Activated CD4-positive, alpha-beta T cell treated with anti-CD3 and anti-CD28 coated beads, Interleukin-2, Interleukin-6, amounts not matched to agents 100 ng/mL and 50 ng/mL, durations not matched to agents 16 hours and 8 hours (primary cell): ENCODE data around the gene NASP.
A peak's percentile ranks its signal among the peaks of the same experiment; 100 is the strongest.

Source experiments
- DNase-seq: peaks from one replicate; pipeline ENCODE4 v3.0.0-alpha.2; 2020

NASP gene, protein sequence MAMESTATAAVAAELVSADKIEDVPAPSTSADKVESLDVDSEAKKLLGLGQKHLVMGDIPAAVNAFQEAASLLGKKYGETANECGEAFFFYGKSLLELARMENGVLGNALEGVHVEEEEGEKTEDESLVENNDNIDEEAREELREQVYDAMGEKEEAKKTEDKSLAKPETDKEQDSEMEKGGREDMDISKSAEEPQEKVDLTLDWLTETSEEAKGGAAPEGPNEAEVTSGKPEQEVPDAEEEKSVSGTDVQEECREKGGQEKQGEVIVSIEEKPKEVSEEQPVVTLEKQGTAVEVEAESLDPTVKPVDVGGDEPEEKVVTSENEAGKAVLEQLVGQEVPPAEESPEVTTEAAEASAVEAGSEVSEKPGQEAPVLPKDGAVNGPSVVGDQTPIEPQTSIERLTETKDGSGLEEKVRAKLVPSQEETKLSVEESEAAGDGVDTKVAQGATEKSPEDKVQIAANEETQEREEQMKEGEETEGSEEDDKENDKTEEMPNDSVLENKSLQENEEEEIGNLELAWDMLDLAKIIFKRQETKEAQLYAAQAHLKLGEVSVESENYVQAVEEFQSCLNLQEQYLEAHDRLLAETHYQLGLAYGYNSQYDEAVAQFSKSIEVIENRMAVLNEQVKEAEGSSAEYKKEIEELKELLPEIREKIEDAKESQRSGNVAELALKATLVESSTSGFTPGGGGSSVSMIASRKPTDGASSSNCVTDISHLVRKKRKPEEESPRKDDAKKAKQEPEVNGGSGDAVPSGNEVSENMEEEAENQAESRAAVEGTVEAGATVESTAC

DNA sequence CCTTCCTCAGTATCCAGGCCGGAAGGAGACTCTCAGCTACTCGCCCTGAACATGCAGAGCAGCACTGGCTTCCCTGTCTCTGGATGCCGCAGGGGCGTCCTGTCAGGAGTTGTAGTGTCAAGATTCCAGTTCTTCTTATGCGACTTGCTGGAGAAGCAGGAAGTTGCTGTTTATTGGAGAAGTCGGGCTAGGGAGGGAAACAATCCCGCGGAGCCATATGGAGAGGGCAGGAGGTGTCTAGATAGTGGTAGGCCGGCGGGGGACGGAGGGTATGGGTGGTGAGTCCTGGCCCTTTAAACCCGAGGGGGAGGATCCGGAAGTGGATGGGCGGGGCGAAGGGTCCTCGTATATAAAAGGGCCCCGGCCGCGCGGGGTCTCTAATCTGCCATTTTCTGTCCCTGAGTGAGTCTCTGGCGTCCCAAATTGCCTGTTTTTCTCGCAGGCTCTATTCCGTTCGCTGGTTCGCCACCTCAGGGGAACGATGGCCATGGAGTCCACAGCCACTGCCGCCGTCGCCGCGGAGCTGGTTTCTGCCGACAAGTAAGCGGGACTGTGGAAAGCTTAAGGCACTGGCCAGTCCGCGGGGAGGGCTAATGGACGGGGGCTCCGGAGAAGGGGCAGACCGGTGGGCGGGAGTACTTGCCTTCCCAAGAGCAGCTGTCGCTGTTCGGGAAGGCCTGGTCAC, at the start of gene NASP:
NASP (plus strand) TSS at position 376 of the 685 bp plus-strand sequence; CDS start at position 482, 106 bp downstream.
- DNase-seq = peak; percentile 95

DNA sequence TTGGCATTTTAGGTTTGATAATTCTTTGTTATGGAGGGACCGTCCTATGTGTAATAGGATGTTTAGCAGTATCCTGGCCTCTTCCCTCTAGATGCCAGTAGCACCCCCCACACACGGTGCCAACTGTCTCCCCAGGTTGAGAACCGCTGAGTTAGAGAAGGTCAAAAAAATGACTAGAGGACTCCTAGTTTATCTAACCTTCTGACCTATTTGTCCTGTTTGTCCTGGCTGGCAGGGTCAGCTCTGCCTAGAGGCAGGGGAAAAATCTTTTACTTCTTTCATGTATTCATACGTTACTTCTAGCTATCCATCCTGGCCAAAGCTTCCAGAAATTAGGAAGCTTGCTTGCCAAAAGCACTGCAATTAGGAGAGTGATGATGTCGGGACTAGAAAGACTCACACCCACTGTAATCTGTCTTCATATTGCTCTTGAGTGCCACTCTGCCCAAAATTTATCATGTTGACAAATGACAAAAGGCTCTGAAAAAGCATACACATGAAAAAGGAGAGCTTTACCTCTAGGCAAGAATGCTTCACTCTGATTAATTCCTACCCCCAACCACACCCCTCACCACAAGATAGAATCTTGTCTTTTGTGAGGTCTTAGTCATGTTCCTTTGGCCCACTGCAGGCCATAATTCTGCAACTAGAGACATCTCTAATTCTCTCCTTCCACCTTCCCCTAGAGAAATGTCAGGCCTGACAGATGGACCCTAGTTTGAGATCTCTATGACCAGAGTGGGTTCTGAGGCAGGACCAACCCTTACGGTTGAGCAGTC, 47.7 kb upstream of the NASP start:
- peak; percentile 45 for DNase-seq

DNA sequence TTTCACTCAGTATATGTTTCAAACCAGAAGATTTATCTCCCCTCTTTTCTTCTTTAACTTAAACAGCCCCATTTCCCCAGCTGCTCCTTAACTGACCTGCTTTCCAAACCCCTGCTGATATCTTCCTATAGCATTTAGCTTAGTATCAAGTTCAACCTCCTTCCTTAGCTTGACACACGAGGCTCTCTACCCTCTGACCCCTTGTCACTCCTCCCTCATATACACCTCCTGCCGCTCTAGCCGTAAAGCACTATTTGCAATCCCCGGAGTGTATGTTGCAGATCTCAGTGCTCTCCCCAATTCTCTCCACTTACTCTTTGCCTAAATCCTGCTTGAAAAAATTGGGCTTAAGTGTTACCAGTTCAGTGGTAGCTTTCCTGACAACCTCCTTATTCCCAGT, 47.0 kb upstream of the NASP start:
- no peak for DNase-seq

DNA sequence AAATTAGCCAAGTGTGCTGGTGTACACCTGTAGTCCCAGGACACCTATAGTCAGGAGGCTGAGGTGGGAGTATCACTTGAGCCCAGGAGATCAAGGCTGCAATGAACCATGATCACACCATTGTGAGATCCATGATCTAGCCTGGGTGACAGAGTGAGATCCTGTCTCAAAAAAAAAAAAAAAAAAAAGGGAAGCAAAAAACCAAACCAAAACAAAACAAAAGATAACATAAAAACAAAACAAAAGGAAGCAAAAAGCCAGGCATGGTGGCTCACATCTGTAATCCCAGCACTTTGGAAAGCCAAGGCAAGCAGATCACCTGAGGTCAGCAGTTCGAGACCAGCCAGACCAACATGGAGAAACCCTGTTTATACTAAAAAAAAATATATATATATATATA, 42.6 kb upstream of the NASP start:
- no peak for DNase-seq

DNA sequence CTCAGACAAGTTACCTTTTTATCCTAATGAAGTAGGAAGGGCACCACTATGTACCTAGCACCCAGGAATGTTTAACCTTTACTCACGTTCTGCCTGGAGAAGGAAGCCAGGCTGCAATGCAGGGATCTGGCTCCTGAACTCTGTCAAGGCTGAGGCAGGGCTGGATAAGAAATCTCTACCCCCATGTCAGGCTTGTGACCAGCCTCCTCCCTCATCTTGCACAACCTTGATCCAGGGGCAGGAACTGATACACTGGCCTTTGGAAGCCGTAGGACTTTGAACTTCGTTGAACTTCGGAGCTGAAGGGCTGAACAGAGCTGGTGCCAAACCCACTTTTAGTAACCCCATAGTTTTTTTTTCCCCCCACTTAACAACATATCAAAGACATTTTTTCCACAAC, 41.2 kb upstream of the NASP start:
- DNase-seq = no peak

DNA sequence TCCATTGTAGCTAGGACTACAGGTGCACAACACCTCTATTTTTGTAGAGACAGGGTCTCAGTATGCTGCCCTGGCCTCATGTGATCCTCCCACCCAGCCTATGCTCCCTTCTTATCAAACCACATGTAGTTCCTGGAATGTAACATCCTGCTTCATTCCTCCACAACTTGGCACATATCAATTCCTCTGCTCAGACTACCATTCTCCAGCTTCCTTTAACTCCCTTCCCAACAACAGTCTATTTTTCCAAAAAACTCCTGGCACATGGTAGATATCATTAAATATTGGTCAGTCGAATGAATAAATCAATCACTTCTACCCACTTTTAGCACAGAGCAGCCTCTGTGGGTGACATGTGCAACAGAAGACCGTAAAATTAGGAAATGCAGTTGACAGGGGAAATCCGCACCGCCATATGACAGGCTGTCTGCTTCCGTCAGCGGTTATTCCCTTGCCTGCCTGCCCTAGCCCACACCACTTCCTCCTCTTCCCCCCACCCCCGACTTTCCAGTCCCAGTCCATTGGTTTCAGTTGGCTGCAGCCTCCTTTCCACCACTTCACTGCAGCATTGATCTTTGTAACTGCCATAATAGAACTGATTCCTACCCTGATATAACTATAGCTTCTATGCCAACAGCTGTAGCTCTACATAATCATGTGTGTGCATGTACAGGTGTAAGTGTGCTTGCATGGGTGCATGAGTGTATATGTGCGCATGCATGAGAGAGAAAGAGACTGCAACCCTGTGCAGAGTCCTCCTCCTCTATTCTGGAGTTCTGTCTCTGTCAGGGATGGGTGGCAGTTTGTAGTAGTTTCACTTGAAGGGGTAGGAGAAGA, 40.0 kb upstream of the NASP start:
- peak; percentile 85 for DNase-seq

DNA sequence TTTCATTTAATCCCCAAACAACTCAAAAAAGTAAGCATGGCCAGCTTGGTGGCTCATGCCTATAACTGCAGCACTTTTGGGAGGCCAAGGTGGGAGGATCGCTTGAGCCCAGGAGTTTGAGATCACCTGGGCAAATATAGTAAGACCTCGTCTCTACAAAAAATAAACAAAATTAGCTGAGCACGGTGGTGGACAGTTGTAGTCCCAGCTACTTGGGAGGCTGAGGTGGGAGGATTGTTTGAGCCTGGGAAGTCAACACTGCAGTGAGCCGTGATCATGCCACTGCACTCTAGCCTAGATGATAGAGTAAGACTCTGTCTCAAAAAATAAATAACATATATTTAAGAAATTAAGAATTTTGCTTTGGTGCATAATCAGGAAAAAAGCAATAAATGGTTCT, 39.3 kb upstream of the NASP start:
- DNase-seq = no peak

DNA sequence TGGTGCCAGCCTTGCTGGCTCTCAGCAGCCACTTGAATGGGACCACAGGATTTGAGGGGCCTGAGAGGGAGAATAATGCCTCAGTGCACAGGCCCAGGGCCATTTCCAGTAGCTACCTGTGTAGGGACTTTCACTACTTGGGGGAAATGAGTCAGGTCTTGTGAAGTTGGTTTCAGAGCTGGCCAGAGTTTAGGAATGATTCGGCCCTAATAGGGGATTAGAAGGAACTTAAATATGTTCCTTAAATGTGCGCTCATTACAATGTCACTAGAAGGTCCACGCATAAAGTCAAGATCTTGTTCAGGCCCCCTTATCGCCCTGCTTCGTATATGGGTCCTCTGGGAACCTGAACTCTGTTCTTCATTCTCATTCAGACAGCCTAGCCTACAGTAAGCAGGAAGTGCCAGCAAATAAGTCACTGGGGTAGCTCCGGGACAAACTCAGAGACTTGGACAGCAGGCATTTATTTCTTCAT, 38.8 kb upstream of the NASP start:
- peak; percentile 77 for DNase-seq

DNA sequence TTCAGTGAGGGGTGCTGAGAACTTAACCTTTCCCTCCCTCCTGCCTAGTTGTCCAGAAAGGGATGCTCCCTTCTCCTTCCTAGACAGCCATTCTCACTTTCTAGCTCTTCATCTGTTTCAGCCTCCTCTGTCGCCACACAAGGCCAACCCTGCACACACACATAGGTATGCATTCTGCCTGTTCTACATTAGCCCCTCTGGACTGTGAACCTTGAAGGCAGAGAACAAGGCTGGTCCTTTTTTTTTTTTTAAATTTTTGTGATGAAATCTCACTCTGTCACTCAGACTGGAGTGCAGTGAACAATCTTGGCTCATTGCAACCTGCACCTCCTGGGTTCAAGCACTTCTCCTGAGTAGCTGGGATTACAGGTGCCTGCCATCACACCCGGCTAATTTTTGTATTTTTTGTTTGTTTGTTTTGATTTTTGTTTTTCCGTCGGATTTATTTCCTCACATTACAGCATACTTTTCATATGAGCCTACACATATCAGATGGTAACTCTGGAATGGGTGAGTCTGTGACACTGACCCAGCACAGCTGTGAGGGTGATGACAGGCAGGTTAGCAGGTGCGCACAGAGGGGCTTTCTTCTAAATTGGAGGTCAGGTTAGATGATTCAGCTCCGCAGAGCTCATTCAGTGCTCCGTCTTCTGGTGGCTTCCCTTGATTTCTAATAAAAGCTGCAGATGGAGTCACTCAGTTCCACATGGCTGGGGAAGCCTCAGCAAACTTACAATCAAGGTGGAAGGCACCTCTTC, 38.1 kb upstream of the NASP start:
- no peak for DNase-seq

DNA sequence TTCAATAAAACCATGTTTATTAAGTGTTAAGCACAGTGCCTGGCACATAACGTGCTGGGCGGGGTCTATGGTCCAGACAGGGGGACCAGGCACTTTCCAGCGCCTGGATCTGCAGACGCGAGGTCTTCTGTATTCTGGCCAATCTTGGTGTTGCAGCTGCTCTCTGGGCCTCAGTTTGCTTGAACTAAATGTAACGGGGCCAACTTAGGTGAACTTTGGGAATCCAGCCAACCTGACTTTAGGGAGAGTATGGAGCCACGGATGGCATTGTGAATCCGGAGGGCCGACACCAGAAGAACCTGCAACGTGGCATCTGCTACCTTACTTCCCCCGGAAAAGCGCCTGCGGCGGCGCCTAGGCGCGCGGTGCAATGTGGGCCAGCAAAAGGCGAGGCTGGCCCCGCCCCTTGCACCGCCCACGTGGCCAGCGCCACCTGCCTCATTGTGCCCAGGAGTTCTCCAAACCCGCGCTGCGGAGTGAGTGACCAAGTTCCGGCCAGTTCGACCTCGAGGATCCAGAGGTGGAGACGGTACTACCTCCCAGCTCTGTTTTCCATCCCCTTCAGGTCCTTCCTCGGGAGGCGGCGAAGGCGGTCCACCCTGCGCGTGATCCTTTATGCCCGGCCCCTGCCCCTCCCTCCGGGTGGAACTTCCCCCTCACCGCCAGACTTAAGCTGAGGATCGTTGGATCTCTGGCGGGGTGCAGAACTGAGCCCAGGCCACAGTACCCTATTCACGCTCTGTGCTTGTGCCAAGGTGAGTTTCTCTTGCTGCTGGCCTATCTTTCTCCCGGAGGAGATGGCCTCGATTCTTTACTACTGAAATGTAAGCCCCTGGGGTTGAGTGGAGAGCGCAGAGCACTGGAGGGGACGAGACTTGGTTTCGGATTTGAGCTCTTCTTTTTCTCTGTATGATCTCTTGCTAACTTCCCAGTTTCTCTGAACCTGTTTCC, 33.2 kb upstream of the NASP start, which contains the start of gene AKR1A1:
AKR1A1 (plus strand) TSS at position 426 of the 951 bp plus-strand sequence. CDS start 10,969 bp downstream, outside the sequence.
- peak; percentile 95 for DNase-seq

DNA sequence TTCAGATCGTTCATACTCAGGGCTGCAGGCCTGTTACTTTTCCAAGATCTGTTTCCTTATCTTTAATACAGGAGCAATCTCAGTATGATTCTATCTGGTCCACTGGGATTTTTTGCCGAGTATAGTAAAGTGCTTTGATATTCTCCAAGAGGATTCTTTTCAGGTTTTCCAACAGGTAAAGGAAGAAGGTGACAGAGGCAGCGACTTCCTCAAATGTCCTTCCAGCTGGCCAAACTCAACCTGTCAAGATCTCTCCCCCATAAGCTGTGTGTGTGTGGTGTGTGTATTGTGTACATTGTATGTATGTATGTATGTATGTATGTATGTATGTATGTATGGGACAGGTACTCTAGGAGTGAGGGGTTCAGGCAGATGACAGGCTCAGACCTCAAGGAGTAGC, 32.2 kb upstream of the NASP start:
- DNase-seq = no peak

DNA sequence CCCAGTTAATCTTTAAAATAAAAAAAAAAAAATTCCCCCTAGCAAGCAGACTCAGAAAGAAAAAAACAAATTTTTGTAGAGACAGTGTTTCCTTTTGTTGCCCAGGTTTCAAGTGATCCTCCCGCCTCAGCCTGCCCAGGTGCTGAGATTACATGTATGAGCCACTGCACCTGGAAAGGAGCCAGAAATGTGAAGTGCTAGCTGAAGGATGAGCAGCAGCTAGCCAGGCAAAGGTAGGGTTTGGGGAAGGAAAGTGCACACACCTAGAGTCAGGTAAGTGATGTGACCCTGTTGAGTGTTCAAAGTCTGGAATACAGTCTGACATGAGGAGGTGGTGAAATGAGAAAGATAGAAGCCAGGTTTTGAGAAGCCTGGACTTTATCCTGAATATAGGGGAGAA, 31.5 kb upstream of the NASP start:
- no peak for DNase-seq

DNA sequence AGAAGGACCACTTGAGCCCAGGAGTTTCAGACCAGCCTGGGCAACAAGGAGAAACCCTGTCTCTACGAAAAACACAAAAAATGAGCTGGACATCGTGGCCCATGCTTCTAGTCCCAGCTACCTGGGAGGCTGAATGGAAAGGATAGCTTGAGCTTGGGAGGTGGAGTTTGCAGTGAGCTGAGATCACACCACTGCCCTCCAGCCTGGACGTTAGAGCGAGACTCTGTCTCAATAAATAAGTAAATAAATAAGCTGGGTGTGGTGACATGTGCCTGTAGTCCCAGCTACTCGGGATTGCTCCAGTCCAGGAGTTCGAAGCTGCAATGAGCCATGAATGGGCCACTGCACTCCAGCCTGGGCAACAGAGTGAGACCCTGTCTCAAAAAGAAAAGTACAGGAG, 29.6 kb upstream of the NASP start:
- DNase-seq = no peak

DNA sequence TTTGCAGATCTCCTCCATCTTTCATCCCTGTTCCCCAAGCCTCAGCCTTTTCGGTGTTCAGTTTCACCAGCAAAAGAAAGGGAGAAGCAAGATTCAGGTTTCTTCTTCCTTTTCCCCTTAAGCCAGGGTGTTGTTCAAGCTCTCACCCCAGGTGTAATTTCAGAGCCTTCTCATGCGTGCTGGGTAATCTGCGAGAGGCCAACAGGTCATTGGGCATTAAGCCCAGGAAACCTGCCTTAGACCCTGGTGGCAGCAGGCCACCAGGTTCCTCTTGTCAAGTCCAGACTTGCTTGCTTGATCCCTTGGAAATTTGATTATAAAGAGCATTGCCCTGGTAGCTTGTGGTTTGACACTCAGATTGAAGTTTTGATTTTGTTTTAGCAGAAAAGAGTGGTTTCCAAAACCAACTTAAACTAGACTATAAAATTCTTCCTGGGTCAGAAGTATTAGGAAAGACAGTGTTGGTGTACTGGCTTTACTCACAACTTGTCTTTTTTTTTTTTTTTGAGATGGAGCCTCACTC, 26.4 kb upstream of the NASP start:
- no peak for DNase-seq

DNA sequence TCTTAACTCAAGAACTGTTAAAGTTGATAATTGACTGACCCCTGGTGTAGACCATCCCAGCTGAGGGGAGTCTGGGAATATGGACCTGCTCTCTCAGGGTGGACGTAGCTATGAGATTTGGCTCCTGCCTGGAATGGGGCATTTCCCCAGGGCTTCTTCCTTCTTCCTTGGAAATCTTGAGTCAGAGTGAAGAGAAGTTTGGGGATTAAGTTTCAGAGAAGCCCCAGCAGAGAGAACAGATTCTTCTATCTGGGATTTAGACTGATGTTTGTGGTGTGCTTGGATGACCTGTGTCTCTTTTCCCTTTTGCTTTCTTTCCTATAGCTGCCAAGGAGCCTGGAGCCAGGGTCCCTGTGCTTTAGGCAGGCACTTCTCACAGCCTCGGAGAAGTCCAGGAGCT, 20.0 kb upstream of the NASP start:
- DNase-seq = no peak

DNA sequence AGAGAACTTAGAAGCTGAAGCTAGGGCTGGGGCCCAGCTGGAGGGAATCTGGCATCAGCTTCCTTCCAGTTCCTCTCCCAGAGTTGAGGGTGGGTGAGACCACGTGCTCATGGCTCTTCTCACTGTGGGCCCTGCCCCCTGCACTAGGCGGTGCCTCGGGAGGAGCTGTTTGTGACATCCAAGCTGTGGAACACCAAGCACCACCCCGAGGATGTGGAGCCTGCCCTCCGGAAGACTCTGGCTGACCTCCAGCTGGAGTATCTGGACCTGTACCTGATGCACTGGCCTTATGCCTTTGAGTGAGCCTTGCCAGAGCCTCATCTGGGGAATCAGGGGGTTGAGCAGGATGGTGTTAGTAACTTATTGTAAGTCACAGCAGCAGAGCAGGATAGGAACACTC, 17.1 kb upstream of the NASP start:
- no peak for DNase-seq

DNA sequence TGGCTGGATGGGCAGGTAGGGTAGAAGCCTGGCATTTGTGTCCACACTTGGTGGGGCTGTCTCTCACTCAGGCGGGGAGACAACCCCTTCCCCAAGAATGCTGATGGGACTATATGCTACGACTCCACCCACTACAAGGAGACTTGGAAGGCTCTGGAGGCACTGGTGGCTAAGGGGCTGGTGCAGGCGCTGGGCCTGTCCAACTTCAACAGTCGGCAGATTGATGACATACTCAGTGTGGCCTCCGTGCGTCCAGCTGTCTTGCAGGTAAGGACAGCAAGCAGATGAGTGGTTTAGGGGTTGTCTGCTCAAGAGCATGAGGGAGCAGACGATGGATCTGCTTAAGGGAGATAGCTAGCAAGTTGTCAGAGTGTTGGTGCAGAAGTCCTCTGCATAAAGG, 15.9 kb upstream of the NASP start:
- no peak for DNase-seq

DNA sequence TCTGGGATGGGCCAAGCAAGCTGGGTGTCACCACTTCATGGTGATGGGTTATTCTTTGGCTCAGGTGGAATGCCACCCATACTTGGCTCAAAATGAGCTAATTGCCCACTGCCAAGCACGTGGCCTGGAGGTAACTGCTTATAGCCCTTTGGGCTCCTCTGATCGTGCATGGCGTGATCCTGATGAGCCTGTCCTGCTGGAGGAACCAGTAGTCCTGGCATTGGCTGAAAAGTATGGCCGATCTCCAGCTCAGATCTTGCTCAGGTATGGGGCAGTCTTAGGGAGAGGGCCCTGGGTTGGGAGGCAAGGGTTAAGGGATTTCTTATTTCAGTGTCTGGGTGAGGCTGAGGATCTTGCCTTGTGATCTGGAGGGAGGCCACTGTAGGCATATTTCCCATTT, 15.4 kb upstream of the NASP start:
- no peak for DNase-seq

DNA sequence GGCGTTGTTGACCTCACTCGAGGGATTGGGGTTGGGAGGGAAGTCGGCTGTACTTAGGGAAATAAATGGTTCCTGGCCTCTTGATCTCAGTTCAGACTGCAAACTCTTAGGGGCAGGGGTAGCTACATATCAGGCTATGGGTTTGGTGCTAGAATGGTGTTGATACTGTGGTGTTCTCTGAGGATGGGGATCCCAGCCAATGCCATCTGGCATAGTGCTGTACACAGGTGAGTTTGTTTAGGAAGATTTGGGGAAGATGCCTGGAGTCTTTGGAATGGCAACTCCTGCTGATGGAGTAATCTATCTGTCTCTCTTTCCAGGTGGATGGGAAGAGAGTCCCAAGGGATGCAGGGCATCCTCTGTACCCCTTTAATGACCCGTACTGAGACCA, 14.3 kb upstream of the NASP start:
- DNase-seq = no peak
